Upper lobe of left lung (tissue), 4 donors: ENCODE results near the gene EPHB4.

ENCODE experiments used
- EP300 ChIP-seq, 4 donors: sonication (generic); formaldehyde crosslinking; IDR thresholded peaks; one replicate each; pipeline ENCODE4 v1.5.1; 2017; ENCODE audit warnings: antibody characterized with exemption in 4 of 4, control low read depth in 2 of 4
- POLR2A ChIP-seq, 4 donors: fragments of 450-650 bp; IDR thresholded peaks; one replicate each; pipeline ENCODE4 v1.5.1; 2016 to 2017; ENCODE audit warnings: antibody characterized with exemption in 4 of 4, mild to moderate bottlenecking in 2 of 4
- POLR2AphosphoS5 ChIP-seq, 2 donors: sonication (generic); formaldehyde crosslinking; IDR thresholded peaks; one replicate each; pipeline ENCODE4 v1.5.1; 2017; ENCODE audit warnings: antibody characterized with exemption in 2 of 2
- TF ChIP-seq, protein P1 (sequence below), 6 experiments: fragments of 450-650 bp in 4 of 6; fragments of 200-600 bp in 2 of 6; sonication (generic) in 2 of 6; IDR thresholded peaks; one replicate each; pipeline ENCODE4 v1.5.1; 2016 to 2019; ENCODE audit warnings: antibody characterized with exemption in 6 of 6

DNA sequence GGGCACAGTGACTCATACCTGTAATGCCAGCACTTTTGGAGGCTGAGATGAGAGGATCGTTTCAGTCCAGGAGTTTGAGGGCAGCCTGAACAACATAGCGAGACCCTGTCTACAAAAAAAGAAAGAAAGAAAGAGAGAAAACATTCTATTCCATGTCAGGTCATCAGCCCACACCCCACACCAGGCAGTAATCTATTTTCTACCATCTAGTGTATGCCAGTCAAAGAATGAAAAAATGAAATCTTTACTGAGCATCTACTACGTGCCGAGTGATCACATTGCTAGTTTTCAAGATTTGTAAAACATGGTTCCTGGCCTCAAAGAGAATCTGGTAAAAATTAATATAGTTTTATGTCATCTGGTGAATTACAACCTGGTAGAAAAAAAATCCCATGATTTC is 3.1 kb upstream of the EPHB4 start:
- TF ChIP-seq, protein P1, sequence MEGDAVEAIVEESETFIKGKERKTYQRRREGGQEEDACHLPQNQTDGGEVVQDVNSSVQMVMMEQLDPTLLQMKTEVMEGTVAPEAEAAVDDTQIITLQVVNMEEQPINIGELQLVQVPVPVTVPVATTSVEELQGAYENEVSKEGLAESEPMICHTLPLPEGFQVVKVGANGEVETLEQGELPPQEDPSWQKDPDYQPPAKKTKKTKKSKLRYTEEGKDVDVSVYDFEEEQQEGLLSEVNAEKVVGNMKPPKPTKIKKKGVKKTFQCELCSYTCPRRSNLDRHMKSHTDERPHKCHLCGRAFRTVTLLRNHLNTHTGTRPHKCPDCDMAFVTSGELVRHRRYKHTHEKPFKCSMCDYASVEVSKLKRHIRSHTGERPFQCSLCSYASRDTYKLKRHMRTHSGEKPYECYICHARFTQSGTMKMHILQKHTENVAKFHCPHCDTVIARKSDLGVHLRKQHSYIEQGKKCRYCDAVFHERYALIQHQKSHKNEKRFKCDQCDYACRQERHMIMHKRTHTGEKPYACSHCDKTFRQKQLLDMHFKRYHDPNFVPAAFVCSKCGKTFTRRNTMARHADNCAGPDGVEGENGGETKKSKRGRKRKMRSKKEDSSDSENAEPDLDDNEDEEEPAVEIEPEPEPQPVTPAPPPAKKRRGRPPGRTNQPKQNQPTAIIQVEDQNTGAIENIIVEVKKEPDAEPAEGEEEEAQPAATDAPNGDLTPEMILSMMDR (IDR thresholded peaks at IDR 0.05): no peak
- TF ChIP-seq POLR2A (IDR thresholded peaks at IDR 0.05) (no peak), POLR2AphosphoS5 (IDR thresholded peaks at IDR 0.05) (no peak), EP300 (IDR thresholded peaks at IDR 0.05) (no peak)
